Gastrocnemius medialis (tissue), 4 donors: Measurements from ENCODE around the gene RSF1.

ENCODE experiments used
- CTCF ChIP-seq, 5 experiments: fragments of 450-650 bp in 3 of 5; fragments of 200-600 bp in 2 of 5; sonication (generic) in 2 of 5; IDR thresholded peaks in 4 of 5; conservative IDR thresholded peaks in 1 of 5; 1 replicate in 4 of 5; 2 replicates in 1 of 5; pipeline ENCODE4 v1.5.1; 2016 to 2019; ENCODE audit warnings: antibody characterized with exemption in 5 of 5, mild to moderate bottlenecking in 3 of 5, moderate library complexity in 3 of 5
- POLR2A ChIP-seq, 2 donors: fragments of 450-650 bp; IDR thresholded peaks; one replicate each; pipeline ENCODE4 v1.6.1; 2017; ENCODE audit warnings: antibody characterized with exemption in 2 of 2, mild to moderate bottlenecking in 2 of 2, moderate library complexity in 2 of 2

GRCh38 chr11:77800449-77800848 lies 20.1 kb downstream of the RSF1 start:
- TF ChIP-seq POLR2A (IDR thresholded peaks at IDR 0.05) (no peak), CTCF (IDR thresholded peaks at IDR 0.05 in 4 of 5, conservative IDR thresholded peaks at IDR 0.05 in 1 of 5) (no peak)
